ENCODE measurements around the gene SERPINA12.

Gene SERPINA12

DNA sequence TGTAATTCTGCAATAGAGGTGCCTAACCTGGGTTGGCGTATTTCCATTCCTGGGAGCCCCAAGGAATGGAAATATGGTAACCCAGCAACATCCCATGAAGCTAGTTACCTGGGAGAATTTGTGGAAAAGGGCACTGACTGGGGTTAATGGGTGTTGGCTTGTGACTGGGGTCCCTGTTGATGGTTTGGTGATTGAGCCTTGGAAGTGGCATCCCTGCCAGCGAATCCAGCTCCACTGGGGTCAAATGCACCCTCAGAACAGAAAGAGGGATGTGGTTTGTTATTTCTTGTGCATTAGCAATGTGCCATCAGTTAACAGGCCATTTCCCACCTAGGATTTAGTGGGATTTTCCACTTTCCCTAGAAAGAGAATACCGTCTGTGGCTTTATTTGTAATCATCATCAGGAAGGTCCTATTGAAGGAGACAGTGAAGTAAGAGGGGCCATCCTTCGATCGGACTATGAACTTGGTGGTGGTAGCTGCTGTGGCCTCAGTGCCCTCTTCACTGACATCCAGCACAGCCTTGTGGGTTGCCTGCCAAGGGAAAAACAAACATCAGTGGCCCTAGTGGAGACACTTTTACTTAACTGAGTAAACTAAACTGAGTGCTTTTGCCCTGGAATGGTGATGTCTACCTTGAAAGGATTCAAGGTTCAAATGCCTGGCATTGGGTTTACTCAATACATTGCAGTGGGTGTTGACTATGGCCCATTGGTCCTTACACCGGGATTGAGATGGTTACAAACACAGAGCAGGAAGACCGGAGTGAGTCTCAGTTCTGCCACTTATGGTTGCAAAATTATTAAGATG, 46.3 kb downstream of the SERPINA12 start:
- no peak for DNase-seq

DNA sequence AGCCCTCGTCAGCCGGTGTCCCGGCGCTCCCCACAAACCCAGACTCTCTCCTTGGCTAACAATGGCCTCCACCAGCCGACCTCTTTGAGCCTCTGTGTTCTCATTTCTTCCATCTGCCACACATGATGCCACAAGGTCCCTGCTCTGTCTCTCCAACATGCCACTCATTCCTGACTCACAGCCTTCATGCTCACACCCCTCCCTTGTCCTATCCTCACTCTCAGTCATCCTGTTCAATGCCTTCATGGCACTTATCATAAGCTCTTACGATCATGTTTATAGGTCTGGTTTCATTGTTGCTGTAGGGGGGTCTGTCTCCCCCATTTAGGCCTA, 47.1 kb downstream of the SERPINA12 start:
- DNase-seq, result no peak

DNA sequence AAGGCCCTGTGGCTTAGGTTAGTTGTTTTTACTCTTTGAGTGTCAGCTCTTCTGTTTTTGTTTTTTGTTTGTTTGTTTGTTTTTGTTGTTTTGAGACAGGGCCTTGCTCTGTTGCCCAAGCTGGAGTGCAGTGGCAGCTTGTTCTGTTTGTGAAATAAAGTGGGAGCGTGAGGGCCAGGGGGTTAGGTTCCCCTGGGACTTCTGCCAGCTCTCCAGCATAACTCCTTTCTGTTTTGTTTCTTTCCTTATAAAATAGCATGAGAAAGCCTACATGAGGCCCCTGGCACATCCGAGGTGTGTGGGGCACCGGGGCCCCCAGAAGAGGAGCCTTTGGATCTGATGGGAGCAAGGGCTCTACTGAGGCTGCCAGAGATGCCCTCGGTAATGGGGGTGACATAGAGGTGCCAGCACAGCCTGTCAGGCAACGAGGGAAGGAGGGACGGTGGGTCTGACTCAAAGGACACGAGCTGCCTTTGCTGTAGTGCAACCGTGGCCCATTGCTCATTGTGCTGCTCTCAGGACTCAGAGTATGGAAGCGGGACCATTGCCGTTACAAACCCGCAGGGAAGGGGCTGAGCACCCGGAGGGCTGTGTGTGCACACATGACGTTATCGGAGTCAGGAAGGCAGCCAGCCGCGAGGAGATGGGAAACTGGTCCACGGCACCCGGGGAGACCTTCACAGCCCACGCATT, 47.6 kb downstream of the SERPINA12 start:
- no peak for DNase-seq

DNA sequence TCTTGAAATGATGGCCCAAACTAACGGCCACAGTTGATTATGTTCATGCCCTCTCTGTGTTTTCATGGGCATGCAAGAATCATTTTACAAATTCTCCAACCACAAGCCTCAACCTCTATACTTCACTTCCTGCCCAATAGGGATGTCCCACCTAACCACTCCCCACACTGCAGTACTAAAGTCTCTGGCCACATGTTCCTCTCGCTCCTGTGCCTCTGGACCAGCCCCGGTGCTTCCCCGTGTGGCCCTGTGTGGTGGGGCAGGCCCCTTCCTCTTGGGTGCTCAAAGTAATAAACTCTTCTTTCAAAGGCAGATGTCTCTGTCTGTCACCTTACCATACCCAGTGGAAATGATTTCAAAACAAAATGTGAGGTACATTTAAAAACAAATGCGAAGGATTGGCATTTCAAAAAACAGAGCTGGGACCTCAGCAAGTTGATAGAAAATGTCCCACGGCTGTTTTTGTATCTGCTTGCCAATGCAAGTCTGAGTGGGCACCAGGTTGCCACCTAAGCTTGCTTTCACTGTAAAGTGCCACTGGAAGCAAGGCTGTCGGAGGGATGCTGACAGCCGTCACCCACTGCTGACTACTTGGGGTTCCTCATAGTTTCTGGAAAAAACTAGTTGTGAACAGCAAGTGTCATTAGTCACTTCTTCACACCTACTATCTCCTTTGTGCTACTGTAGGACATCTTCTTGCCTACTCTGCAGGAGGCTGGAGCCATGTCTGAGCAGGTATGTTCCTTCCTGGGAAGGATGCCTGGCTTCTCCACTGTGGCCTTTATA, 48.4 kb downstream of the SERPINA12 start:
- DNase-seq, result no peak

DNA sequence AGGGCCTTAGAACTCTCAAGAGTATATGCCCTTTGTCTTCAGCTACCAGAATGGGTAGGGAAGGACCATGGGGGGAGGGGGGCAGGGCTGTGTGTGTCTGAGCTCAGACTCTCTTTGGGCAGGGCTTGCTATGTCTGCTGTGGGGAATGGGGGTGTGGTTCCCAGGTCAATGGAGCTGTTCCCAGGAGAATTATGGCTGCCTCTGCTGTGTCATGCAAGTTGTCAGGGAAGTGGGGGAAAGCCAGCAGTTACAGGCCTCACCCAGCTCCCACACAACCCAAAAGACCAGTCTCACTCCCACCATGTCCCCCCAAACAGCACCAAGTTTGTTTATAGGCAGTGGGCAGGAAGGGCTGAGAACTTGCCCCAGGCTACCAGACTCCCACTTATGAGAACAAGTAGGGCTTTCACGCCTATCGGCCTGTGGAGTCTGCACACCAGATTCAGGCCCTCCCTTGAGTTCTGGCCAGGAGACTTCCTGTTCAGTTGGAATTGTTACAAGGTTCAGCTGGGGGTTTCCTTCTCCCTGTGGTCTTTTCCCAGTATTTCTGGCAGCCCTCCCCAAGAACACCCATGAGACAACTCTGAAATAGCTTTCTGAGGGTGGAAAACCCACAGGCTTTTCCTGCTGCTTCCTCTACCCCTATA, 50.6 kb downstream of the SERPINA12 start:
- DNase-seq, result no peak

DNA sequence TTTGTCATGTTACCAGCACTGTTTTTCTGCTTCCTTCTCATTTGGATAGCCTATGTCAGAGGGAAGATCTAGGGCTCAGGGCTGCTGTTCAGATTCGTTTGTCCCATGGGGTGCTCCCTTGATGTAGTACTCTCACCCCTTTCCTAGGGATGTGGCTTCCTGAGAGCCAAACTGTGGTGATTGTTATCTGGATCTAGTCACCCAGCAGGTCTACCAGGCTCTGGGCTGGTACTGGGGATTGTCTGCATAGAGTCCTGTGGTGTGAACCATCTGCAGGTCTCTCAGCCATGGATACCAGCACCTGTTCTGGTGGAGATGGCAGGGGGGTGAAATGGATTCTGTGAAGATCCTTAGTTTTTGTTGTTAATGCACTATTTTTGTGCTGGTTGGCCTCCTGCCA, 51.2 kb downstream of the SERPINA12 start:
- DNase-seq, result no peak

DNA sequence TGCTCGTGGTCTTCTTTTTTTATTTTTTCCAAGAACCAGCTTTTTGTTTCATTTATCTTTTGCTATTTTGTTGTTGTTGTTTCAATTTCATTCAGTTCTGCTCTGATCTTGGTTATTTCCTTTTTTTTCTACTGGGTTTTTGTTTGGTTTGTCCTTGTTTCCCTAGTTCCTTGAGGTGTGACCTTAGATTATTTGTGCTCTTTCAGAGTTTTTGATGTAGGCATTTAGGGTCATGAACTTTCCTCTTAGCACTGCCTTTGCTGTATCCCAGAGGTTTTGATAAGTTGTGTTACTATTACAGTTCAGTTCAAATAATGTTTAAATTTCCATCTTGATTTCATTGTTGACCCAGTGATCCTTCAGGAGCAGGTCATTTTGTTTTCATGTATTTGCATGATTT, 53.3 kb downstream of the SERPINA12 start:
- no peak for DNase-seq

GRCh38 chr14:94451826-94452225, 57.4 kb downstream of the SERPINA12 start:
- no peak for DNase-seq

- no peak for DNase-seq
Measured at GRCh38 chr14:94451091-94451771, 58.0 kb downstream of the SERPINA12 start.

GRCh38 chr14:94450722-94451090, 58.6 kb downstream of the SERPINA12 start:
- DNase-seq, result no peak

DNA sequence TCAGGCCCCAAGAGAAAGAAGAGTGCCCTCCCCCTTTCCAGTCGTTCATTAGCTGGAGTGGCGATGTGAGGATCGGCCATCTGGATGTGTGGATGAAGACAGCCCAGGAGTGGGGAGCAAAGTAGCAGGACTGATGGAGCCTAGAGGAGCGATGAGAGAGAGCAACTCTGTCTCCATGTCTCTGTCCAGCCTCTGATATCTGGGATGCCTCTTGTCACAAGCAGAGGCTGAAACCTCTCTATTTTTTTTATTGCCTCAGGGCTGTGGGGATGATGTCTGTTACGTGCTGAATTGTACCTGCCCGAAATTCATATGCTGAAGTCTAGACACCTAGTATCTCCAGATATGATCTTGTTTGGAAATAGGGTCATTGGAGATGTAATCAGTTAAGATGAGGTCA, 59.3 kb downstream of the SERPINA12 start:
- DNase-seq, result no peak

DNA sequence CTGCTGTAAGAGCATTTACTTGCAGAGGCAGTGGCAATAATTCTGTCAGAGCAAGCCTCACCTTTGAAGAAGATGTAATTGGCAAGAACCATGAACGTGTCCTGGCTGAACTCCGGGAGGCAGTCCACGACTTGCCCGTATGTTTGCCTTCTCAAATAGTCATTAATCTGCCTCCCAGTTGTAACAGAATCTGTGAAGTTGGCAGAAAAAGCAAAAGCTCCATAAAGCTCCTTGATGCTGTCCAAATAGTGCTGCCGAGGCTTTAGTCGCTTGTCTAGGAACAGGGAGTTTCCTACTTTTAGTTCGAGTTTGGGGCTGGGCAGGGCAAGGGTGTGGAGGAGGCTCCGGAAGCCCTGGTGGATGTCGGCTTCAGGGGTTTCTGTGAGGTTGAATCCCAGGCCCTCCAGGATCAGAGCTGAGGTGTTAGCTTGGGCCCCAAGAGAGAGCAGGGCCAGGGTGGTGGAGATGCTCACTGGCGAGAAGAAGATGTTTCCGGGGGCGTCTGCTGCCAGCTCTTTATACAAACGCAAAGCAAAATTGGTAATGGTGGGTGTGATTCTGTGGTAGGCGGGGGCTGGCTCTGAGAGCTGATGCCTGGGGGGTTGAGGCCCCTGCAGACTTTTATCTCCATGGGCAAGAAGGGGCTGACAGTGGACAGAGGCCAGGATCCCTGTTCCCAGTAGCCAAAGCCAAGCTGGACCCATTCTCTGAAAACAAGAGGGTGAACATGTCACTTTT, 61.0 kb downstream of the SERPINA12 start:
- no peak for DNase-seq

- no peak for DNase-seq
Measured at GRCh38 chr14:94447206-94447605, 62.1 kb downstream of the SERPINA12 start.

DNA sequence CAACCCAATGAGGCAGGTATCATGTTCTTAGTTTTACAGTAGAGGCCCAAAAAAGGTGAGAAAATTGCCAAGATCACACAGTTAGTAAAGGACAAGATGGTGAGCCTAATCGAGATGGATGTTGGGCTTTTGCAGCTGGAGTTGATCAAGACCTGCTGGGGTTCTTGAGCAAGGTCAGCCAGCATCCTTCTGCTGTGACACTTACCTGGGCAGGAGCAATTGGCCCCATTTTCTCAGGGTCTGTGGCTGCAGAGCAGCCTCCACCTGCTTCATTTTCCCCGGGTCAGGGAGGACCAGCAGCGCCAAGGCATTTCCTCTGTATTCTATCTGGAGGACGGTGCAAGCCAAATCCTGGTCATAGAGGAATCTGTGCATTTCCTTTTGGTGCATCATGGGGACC, 63.1 kb downstream of the SERPINA12 start:
- no peak for DNase-seq

DNA sequence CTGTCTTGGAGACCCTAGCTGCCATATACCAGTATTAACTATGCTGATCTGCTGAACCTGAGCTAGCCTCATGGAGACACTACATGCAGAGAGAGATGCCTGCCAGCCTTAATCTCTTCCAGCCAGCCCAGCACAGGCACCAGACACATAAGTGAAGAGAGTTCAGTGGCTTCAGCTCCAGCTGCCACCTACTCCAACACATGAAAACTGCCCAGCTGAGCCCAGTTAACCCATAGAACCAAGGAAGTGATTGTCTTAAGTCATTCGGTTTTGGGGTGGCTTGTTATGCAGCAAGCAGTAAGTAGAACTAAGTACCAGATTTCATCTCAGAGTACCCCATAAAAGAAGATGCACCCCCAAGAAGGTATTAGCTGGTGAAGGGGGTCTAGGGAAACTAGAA, 64.3 kb downstream of the SERPINA12 start:
- DNase-seq, result no peak

DNA sequence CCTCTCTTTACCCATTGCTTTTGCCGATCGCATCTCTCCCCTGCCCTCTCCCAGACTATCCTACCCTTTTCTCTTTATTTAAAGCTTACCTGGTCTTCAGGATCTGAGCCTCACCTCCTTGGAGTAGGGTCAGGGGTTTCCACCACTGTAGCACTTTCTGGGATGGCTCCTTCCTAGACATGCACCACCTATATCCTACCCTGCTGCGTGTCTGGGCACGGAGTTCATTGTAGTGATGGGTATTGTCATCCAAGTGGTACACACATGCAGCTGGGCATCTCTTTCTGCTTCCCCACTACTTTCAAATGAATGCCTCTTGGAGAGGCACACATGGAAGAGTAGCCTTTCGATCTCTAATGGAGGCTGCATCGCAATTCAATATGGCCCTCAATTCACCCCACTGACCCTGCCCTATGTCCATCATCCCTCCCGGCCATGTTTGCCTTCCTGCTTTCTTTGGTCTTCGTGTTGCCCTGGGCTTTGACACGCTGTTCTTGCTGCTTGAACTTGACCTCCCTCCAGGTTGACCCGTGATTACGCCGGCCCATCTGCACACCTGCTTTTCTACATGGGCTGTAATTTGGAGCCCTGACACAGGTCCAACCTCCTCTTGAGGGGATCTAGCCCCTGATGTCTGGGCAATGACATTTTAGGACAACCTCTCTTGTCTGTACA, 67.6 kb downstream of the SERPINA12 start:
- no peak for DNase-seq

GRCh38 chr14:94441130-94441529, 68.1 kb downstream of the SERPINA12 start:
- DNase-seq, result no peak

GRCh38 chr14:94439453-94440057, 69.7 kb downstream of the SERPINA12 start:
- DNase-seq, result no peak
